Sigmoid colon (tissue), 7 donors: Measurements from ENCODE around the gene STON2. TPM values are rescaled to one million over a fixed set of nuclear protein-coding genes. Genes with fewer than 3 reads are reported as not detected.

Experiments
- DNase-seq: peaks from one replicate; pipeline ENCODE4 v3.0.0-alpha.2; 2019
- H3K27ac ChIP-seq, 4 donors: fragments of 200-600 bp; sonication (generic); one replicate each; pipeline ENCODE4 v1.5.1; 2016 to 2019; ENCODE audit warnings: mild to moderate bottlenecking in 1 of 4
- H3K27me3 ChIP-seq, 3 donors: fragments of 200-600 bp; sonication (generic); one replicate each; pipeline ENCODE4 v1.5.1; 2019; ENCODE audit warnings: mild to moderate bottlenecking in 1 of 3
- H3K36me3 ChIP-seq, 4 donors: fragments of 200-600 bp; sonication (generic); one replicate each; pipeline ENCODE4 v1.5.1; 2016 to 2019
- H3K4me1 ChIP-seq, 4 donors: fragments of 200-600 bp; sonication (generic); one replicate each; pipeline ENCODE4 v1.5.1; 2017 to 2019
- H3K4me3 ChIP-seq, 4 donors: fragments of 200-600 bp; sonication (generic); one replicate each; pipeline ENCODE4 v1.5.1; 2017 to 2019; ENCODE audit warnings: mild to moderate bottlenecking in 2 of 4, moderate library complexity in 1 of 4
- H3K9me3 ChIP-seq, 4 donors: fragments of 200-600 bp in 3 of 4; sonication (generic) in 3 of 4; one replicate each; pipeline versions ENCODE4 v1.5.1 to v1.6.1; 2013 to 2019
- CTCF ChIP-seq, 4 experiments: fragments of 450-650 bp in 3 of 4; fragments of 200-600 bp in 1 of 4; IDR thresholded peaks; one replicate each; pipeline ENCODE4 v1.5.1; 2016 to 2019; ENCODE audit warnings: antibody characterized with exemption in 4 of 4, mild to moderate bottlenecking in 3 of 4, moderate library complexity in 2 of 4
- EP300 ChIP-seq, 4 donors: sonication (generic); formaldehyde crosslinking; IDR thresholded peaks; one replicate each; pipeline ENCODE4 v1.6.1; 2017; ENCODE audit warnings: antibody characterized with exemption in 4 of 4
- POLR2A ChIP-seq, 2 donors: fragments of 450-650 bp; IDR thresholded peaks; one replicate each; pipeline ENCODE4 v1.6.1; 2016; ENCODE audit warnings: antibody characterized with exemption in 2 of 2, mild to moderate bottlenecking in 2 of 2, moderate library complexity in 2 of 2
- POLR2AphosphoS5 ChIP-seq, 4 donors: sonication (generic); formaldehyde crosslinking; IDR thresholded peaks; one replicate each; pipeline ENCODE4 v1.6.1; 2017; ENCODE audit warnings: antibody characterized with exemption in 4 of 4
- WGBS, 2 donors: extraction: QIAGEN DNeasy Blood & Tissue Kit; methylation state at CpG; one replicate each; pipeline ENCODE4 v1.1.7; 2013; 5-methylcytosine and 5-hydroxymethylcytosine counted together
- intact Hi-C: fragments of 100-400 bp; cut with DNase I; formaldehyde crosslinking; loops from one replicate; pipeline ENCODE4 v1.15.1; 2023
- polyA plus RNA-seq, 3 donors: library from polyadenylated mRNA; stranded (reverse); fragments of 200-250 nt; gene quantifications; one replicate each; pipeline ENCODE4 v1.2.3, GENCODE V29; 2013
- total RNA-seq, 4 donors: library from RNA; depleted of rRNA; stranded (reverse); fragments of >200 nt; gene quantifications; one replicate each; pipeline ENCODE4 v1.1.0, GENCODE V29; 2016
- donor health status: healthy with polysubstance abuse.
- donor health status: Bipolar disorder and iron deficiency.
- donor health status: healthy.

Gene STON2
- total and polyA plus RNA-seq, 7 donors: 2.9 to 15.6 (median 12.2) TPM

- no peaks in the 10 kb centered on the region for H3K27me3 ChIP-seq
- no peak overlapping the region for H3K27ac ChIP-seq
- TF ChIP-seq POLR2A (IDR thresholded peaks at IDR 0.05) (no peak), CTCF (IDR thresholded peaks at IDR 0.05) (no peak), POLR2AphosphoS5 (IDR thresholded peaks at IDR 0.05) (no peak), EP300 (IDR thresholded peaks at IDR 0.05) (no peak)
- no peak for DNase-seq
- H3K4me1 ChIP-seq: no peaks in the 10 kb centered on the region
- no peaks in the 10 kb centered on the region for H3K36me3 ChIP-seq
- intact Hi-C loops: no loop called here
- no peak overlapping the region for H3K4me3 ChIP-seq
- WGBS, 2 donors: 87 to 89% methylated on average over 5 of the region's 5 CpGs
- no peaks in the 10 kb centered on the region for H3K9me3 ChIP-seq
Observed at GRCh38 chr14:81340201-81340600, 59.9 kb downstream of the STON2 start.

- Histone ChIP-seq H3K27me3 (no peaks in the 10 kb centered on the region), H3K4me1 (no peaks in the 10 kb centered on the region), H3K4me3 (no peak overlapping the region), H3K9me3 (no peaks in the 10 kb centered on the region), H3K36me3 (no peaks in the 10 kb centered on the region), H3K27ac (no peak overlapping the region)
- intact Hi-C loops: no loop called here
- no peak for DNase-seq
- WGBS, 2 donors: 91 to 95% methylated on average over 4 of the region's 4 CpGs
- TF ChIP-seq POLR2AphosphoS5 (IDR thresholded peaks at IDR 0.05): no peak
- TF ChIP-seq POLR2A (IDR thresholded peaks at IDR 0.05): no peak
- no peak for TF ChIP-seq CTCF (IDR thresholded peaks at IDR 0.05)
- no peak for TF ChIP-seq EP300 (IDR thresholded peaks at IDR 0.05)
Observed at GRCh38 chr14:81337073-81337472, 63.1 kb downstream of the STON2 start.

GRCh38 chr14:81336009-81336408 is 64.1 kb downstream of the STON2 start:
- H3K4me1 ChIP-seq: peaks cover 0 to 5% (median 0%) of the 10 kb centered on the region in 4 donors
- H3K27ac ChIP-seq: no peak overlapping the region
- H3K27me3 ChIP-seq: no peaks in the 10 kb centered on the region
- H3K4me3 ChIP-seq: no peak overlapping the region
- DNase-seq: no peak
- TF ChIP-seq POLR2A (IDR thresholded peaks at IDR 0.05) (no peak), CTCF (IDR thresholded peaks at IDR 0.05) (no peak), POLR2AphosphoS5 (IDR thresholded peaks at IDR 0.05) (no peak), EP300 (IDR thresholded peaks at IDR 0.05) (no peak)
- 91 to 96% methylated on average over 3 of the region's 3 CpGs for whole genome bisulfite sequencing, 2 donors
- H3K9me3 ChIP-seq: no peaks in the 10 kb centered on the region
- intact Hi-C loops: no loop called here
- H3K36me3 ChIP-seq: no peaks in the 10 kb centered on the region

- intact Hi-C loops: no loop called here
- no peaks in the 10 kb centered on the region for H3K9me3 ChIP-seq
- no peak for DNase-seq
- no peak overlapping the region for H3K27ac ChIP-seq
- no peaks in the 10 kb centered on the region for H3K27me3 ChIP-seq
- H3K4me1 ChIP-seq: peaks cover 0 to 5% (median 0%) of the 10 kb centered on the region in 4 donors
- H3K36me3 ChIP-seq: no peaks in the 10 kb centered on the region
- no peak overlapping the region for H3K4me3 ChIP-seq
- no peak for TF ChIP-seq EP300 (IDR thresholded peaks at IDR 0.05)
- no peak for TF ChIP-seq CTCF (IDR thresholded peaks at IDR 0.05)
- TF ChIP-seq POLR2A (IDR thresholded peaks at IDR 0.05): no peak
- no peak for TF ChIP-seq POLR2AphosphoS5 (IDR thresholded peaks at IDR 0.05)
- 96 to 97% methylated on average over 1 of the region's 1 CpG for WGBS, 2 donors
Observed at GRCh38 chr14:81332725-81333124, 67.4 kb downstream of the STON2 start.
